Neuronal stem cell (in vitro differentiated cells): ENCODE data around the gene ITFG2.
A peak's percentile ranks its signal among the peaks of the same experiment; 100 is the strongest.
"Not testable (repeated sequence)": the region's sequence is repeated elsewhere in the genome, so short reads cannot be mapped to it uniquely, and the experiment has no call there.

Experiments
- DNase-seq: peaks from one replicate; pipeline ENCODE4 v3.0.0-alpha.2; 2013; ENCODE audit warnings: low spot score
- H2AFZ ChIP-seq: one replicate; pipeline ENCODE4 v1.6.1; 2013; ENCODE audit warnings: mild to moderate bottlenecking, low read length, inconsistent platforms
- H2AK5ac ChIP-seq: 2 replicates; pipeline ENCODE4 v1.6.1; 2013; ENCODE audit warnings: low read depth, mild to moderate bottlenecking, inconsistent platforms, low read length, moderate library complexity, mixed read lengths
- H2BK120ac ChIP-seq: 2 replicates; pipeline ENCODE4 v1.6.1; 2013; ENCODE audit warnings: low read depth, mild to moderate bottlenecking, inconsistent platforms, low read length, moderate library complexity, mixed read lengths
- H2BK12ac ChIP-seq: one replicate; pipeline ENCODE4 v1.6.1; 2013; ENCODE audit warnings: low read length, inconsistent platforms
- H2BK15ac ChIP-seq: 2 replicates; pipeline ENCODE4 v1.6.1; 2013; ENCODE audit warnings: mild to moderate bottlenecking, low read length, inconsistent platforms, mixed read lengths
- H2BK5ac ChIP-seq: one replicate; pipeline ENCODE4 v1.6.1; 2013; ENCODE audit warnings: inconsistent platforms, mild to moderate bottlenecking, low read length, moderate library complexity
- H3K14ac ChIP-seq: one replicate; pipeline ENCODE4 v1.6.1; 2013; ENCODE audit warnings: low read length, inconsistent platforms
- H3K18ac ChIP-seq: 2 replicates; pipeline ENCODE4 v1.6.1; 2013; ENCODE audit warnings: low read length, inconsistent platforms
- H3K23ac ChIP-seq: 2 replicates; pipeline ENCODE4 v1.6.1; 2013; ENCODE audit warnings: low read depth, mild to moderate bottlenecking, mixed read lengths, low read length, inconsistent platforms; ENCODE audit not compliant: poor library complexity
- H3K27ac ChIP-seq: replicated peaks from 3 replicates; pipeline ENCODE4 v1.5.1; 2013; ENCODE audit warnings: low read length, inconsistent platforms
- H3K27me3 ChIP-seq, 3 experiments: 2 replicates each; pipeline ENCODE4 v1.6.1; 2013; ENCODE audit warnings: low read length in 3 of 3, mild to moderate bottlenecking in 2 of 3, inconsistent platforms in 1 of 3, low read depth in 1 of 3, mixed read lengths in 1 of 3, moderate library complexity in 1 of 3; ENCODE audit not compliant: control insufficient read depth in 3 of 3, insufficient read depth in 3 of 3
- H3K36me3 ChIP-seq, 2 donors: replicated peaks in 1 of 2; 2 replicates each; pipeline ENCODE4 v1.6.1; 2013; ENCODE audit warnings: low read length in 2 of 2; ENCODE audit not compliant: control insufficient read depth in 2 of 2, insufficient read depth in 2 of 2
- H3K4ac ChIP-seq: 2 replicates; pipeline ENCODE4 v1.6.1; 2013; ENCODE audit warnings: inconsistent platforms, mild to moderate bottlenecking, low read length, moderate library complexity
- H3K4me1 ChIP-seq, 2 donors: 1 replicate in 1 of 2; 2 replicates in 1 of 2; pipeline ENCODE4 v1.6.1; 2013; ENCODE audit warnings: low read length in 2 of 2, low read depth in 1 of 2; ENCODE audit not compliant: control insufficient read depth in 2 of 2, insufficient read depth in 1 of 2
- H3K4me2 ChIP-seq: one replicate; pipeline ENCODE4 v1.6.1; 2013; ENCODE audit warnings: mild to moderate bottlenecking, low read length, inconsistent platforms; ENCODE audit not compliant: insufficient read depth, poor library complexity, severe bottlenecking
- H3K4me3 ChIP-seq, 2 donors: 2 replicates each; pipeline ENCODE4 v1.5.1; 2013; ENCODE audit warnings: low read length in 2 of 2, mild to moderate bottlenecking in 2 of 2, inconsistent platforms in 1 of 2, moderate library complexity in 1 of 2
- H3K79me1 ChIP-seq: one replicate; pipeline ENCODE4 v1.6.1; 2013; ENCODE audit warnings: low read depth, mild to moderate bottlenecking, inconsistent platforms, low read length, moderate library complexity
- H3K9ac ChIP-seq: one replicate; pipeline ENCODE4 v1.6.1; 2013; ENCODE audit warnings: mild to moderate bottlenecking, low read depth, low read length, inconsistent platforms; ENCODE audit not compliant: poor library complexity
- H3K9me3 ChIP-seq, 2 donors: replicated peaks in 1 of 2; 2 replicates each; pipeline versions ENCODE3 to v1.6.1; 2013; ENCODE audit warnings: low read length in 2 of 2, mild to moderate bottlenecking in 2 of 2, inconsistent platforms in 1 of 2, low read depth in 1 of 2, mixed read lengths in 1 of 2, moderate library complexity in 1 of 2; ENCODE audit not compliant: control insufficient read depth in 2 of 2, insufficient read depth in 1 of 2
- H4K8ac ChIP-seq: one replicate; pipeline ENCODE4 v1.6.1; 2013; ENCODE audit warnings: low read depth, mild to moderate bottlenecking, inconsistent platforms, low read length, moderate library complexity
- H4K91ac ChIP-seq: one replicate; pipeline ENCODE4 v1.6.1; 2013; ENCODE audit warnings: low read length, low read depth, mild to moderate bottlenecking, inconsistent platforms; ENCODE audit not compliant: poor library complexity
- WGBS, 2 donors: extraction: QIAGEN DNeasy Blood & Tissue Kit; methylation state at CpG; one replicate each; pipeline ENCODE4 v1.1.7; 2013; ENCODE audit warnings: missing lambda C conversion rate in 2 of 2, mixed read lengths in 1 of 2; ENCODE audit not compliant: insufficient read length in 2 of 2, insufficient replicate concordance in 1 of 2; ENCODE audit errors: extremely low coverage in 2 of 2; 5-methylcytosine and 5-hydroxymethylcytosine counted together

Gene ITFG2

DNA sequence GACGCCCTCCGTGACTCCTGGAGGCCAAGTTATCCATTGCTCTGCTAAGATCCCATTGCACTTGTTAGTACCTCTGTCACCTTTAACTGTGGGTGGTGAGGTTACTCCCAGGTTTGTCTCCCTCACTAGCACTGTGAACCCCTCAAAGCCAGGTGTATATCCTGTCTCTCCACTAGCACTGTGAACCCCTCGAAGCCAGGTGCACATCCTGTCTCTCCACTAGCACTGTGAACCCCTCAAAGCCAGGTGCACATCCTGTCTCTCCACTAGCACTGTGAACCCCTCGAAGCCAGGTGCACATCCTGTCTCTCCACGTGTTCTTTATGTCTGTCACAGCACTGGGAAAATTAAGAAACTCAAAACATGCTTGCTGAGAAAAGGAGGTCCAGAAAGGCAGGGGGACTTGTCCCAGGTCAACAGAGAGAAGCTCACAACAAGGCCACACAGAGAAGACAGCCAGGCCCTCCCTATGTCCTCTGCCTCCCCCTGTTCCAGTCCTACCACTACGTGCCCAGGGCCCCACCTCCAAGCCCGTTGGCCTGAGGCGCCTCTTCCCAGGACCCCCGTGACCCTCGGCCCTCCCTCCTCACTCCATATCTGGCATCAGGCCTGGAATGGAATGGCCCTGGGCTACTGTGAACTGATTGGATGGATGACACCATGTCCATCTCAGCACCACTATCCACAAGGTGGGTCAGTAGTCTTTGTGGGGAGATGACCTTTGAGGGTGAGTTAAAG lies 44.1 kb upstream of the ITFG2 start:
- Histone ChIP-seq H3K4me1 (peaks cover 0 to 5% of the 10 kb centered on the region in 2 donors), H2BK120ac (no peak overlapping the region), H2BK12ac (no peak overlapping the region), H2AK5ac (peak overlapping the region; percentile 32), H3K4me2 (no peak overlapping the region), H3K79me1 (no peaks in the 10 kb centered on the region), H3K27me3 (peaks cover 0 to 18% (median 2%) of the 10 kb centered on the region in 3 experiments), H3K27ac (no peak overlapping the region), H3K36me3 (no peaks in the 10 kb centered on the region), H3K9me3 (no peaks in the 10 kb centered on the region), H2BK5ac (no peak overlapping the region), H3K18ac (no peak overlapping the region), H2AFZ (no peak overlapping the region), H3K23ac (peak overlapping the region; percentile 58), H3K9ac (no peak overlapping the region), H2BK15ac (no peak overlapping the region), H3K4me3 (no peak overlapping the region), H4K91ac (peak overlapping the region; percentile 5), H3K4ac (no peak overlapping the region), H3K14ac (peak overlapping the region; percentile 11), H4K8ac (no peak overlapping the region)
- DNase-seq = no peak
- no CpG with 5 or more reads among the region's 10 CpGs for WGBS, 2 donors

DNA sequence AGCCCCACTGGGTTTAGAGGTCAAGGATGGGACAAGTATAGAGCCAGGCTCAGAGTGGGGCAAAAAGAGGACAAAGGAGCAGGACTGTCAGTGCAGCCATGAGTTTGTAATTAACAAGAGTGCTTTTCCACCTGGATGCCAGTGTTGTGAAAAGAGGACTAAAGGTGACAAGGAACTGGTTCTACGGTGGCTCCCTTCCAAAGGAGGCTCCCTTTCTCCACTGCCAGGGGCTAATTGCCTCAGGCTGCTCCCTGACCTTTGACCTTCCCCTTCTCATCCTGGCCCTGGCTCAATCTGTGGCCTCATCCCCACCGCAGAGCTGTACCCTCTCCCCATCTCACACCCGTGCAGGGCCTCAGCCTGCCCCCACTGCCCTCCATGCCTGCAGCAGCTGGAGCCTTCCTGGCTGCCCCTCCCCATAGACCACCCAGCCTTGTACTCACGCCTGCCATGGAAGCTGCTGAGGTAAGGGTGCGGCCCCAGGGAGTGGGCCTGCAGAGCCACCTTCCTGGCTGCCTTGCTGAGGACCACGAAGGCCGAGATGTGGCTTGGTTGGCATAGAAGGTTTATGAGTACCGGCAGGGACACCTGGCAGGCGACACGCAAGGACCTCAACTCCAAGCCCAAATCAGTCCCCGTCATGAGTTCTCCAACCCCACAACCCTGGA lies 42.5 kb upstream of the ITFG2 start:
- Histone ChIP-seq H2BK5ac (no peak overlapping the region), H3K79me1 (no peaks in the 10 kb centered on the region), H3K4me1 (peaks cover 0 to 5% of the 10 kb centered on the region in 2 donors), H3K14ac (peak overlapping the region; percentile 78), H3K9me3 (no peaks in the 10 kb centered on the region), H3K27me3 (peaks cover 0 to 27% (median 2%) of the 10 kb centered on the region in 3 experiments), H2BK15ac (no peak overlapping the region), H2BK12ac (no peak overlapping the region), H3K36me3 (no peaks in the 10 kb centered on the region), H4K8ac (no peak overlapping the region), H2AFZ (no peak overlapping the region), H2AK5ac (peak overlapping the region; percentile 30), H3K27ac (no peak overlapping the region), H3K4me2 (no peak overlapping the region), H3K4me3 (no peak overlapping the region), H3K9ac (peak overlapping the region; percentile 38), H3K4ac (no peak overlapping the region), H4K91ac (no peak overlapping the region), H2BK120ac (no peak overlapping the region), H3K18ac (peak overlapping the region; percentile 70), H3K23ac (no peak overlapping the region)
- no peak for DNase-seq
- no CpG with 5 or more reads among the region's 11 CpGs for WGBS, 2 donors

DNA sequence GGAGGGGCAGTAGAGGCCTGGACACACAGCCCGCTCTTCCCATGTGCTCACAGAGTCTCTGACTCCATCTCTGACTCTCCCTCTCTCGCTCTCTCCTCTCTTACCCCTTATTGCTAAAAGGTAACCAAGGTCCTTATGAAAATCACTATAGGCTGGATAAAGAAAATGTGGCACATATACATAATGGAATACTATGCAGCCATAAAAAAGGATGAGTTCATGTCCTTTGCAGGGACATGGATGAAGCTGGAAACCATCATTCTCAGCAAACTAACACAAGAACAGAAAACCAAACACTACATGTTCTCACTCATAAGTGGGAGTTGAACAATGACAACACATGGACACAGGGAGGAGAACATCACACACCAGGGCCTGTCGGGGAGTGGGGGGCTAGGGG lies 41.9 kb upstream of the ITFG2 start:
- not testable (repeated sequence) for H2BK15ac ChIP-seq, H3K4ac ChIP-seq
- H3K27me3 ChIP-seq = peaks cover 0 to 28% (median 2%) of the 10 kb centered on the region in 3 experiments

DNA sequence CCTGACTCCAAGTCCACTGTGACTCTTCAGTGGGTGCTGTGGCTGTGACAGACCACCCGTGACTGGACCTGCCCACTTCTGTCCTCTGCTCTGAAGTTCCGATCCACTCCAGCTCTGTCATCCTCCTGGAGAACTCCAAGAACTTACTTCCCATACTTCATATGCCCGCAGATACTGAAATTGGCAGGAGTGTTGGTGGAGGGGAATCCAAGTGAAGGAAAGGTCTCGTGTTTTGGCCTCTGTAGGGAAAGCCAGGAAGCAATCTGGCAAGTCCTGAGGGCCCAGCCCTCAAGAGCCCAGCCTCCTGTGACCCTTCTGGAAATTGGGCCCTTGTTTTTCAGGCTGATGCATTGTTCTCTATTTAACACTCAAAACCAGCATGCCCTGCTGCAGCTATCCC lies 40.1 kb upstream of the ITFG2 start:
- no peak overlapping the region for H3K23ac ChIP-seq
- H3K18ac ChIP-seq = no peak overlapping the region
- no peak overlapping the region for H2BK120ac ChIP-seq
- no peak overlapping the region for H2BK12ac ChIP-seq
- H2AFZ ChIP-seq = no peak overlapping the region
- no peak overlapping the region for H3K4me2 ChIP-seq
- DNase-seq = no peak
- no peaks in the 10 kb centered on the region for H3K36me3 ChIP-seq
- H4K91ac ChIP-seq = no peak overlapping the region
- H3K4ac ChIP-seq = no peak overlapping the region
- H3K27me3 ChIP-seq = peaks cover 0 to 44% (median 2%) of the 10 kb centered on the region in 3 experiments
- H2BK15ac ChIP-seq = no peak overlapping the region
- no peak overlapping the region for H2AK5ac ChIP-seq
- H3K9me3 ChIP-seq = no peaks in the 10 kb centered on the region
- H3K4me3 ChIP-seq = no peak overlapping the region
- no peak overlapping the region for H3K27ac ChIP-seq
- no peak overlapping the region for H2BK5ac ChIP-seq
- no peak overlapping the region for H3K14ac ChIP-seq
- H4K8ac ChIP-seq = no peak overlapping the region
- no peak overlapping the region for H3K9ac ChIP-seq
- H3K4me1 ChIP-seq = peaks cover 0 to 13% of the 10 kb centered on the region in 2 donors
- no CpG with 5 or more reads among the region's 4 CpGs for WGBS, 2 donors
- no peaks in the 10 kb centered on the region for H3K79me1 ChIP-seq

More for the DNA sequence above, 41.9 kb upstream of the ITFG2 start:
- H2AFZ ChIP-seq, DNase-seq, H3K9ac ChIP-seq, H2BK5ac ChIP-seq, H2AK5ac ChIP-seq, H3K4me3 ChIP-seq, H3K36me3 ChIP-seq, H3K14ac ChIP-seq, H2BK120ac ChIP-seq, H3K4me1 ChIP-seq, H3K4me2 ChIP-seq, H2BK12ac ChIP-seq, H3K9me3 ChIP-seq, H3K79me1 ChIP-seq, H3K18ac ChIP-seq, H3K27ac ChIP-seq, H4K8ac ChIP-seq, H3K23ac ChIP-seq, H4K91ac ChIP-seq: not testable (repeated sequence)
- WGBS, 2 donors = no CpG with 5 or more reads among the region's 3 CpGs
